ENCODE data around the gene UBE3C.

DNA sequence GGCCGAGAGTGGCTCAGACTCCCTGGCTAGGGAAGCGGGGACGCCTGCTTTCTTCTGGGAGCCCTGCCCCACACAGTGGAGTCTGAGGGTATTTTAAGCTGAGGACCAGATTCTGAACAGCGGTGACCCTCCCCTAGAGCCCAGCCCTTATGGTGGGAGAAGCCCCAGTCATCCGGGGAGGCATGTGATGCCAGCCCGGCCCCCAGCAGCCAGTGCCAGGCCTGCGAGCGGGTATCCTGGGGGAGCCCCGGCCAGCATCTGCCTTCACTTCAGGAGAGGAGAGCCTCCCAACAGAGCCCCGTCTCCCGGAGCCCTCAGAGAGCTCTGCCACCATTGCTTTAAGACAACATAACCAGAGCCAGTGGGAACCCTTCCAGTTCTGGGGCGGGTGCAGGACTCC, 156.6 kb downstream of the UBE3C start:
- TF ChIP-seq, protein P1, sequence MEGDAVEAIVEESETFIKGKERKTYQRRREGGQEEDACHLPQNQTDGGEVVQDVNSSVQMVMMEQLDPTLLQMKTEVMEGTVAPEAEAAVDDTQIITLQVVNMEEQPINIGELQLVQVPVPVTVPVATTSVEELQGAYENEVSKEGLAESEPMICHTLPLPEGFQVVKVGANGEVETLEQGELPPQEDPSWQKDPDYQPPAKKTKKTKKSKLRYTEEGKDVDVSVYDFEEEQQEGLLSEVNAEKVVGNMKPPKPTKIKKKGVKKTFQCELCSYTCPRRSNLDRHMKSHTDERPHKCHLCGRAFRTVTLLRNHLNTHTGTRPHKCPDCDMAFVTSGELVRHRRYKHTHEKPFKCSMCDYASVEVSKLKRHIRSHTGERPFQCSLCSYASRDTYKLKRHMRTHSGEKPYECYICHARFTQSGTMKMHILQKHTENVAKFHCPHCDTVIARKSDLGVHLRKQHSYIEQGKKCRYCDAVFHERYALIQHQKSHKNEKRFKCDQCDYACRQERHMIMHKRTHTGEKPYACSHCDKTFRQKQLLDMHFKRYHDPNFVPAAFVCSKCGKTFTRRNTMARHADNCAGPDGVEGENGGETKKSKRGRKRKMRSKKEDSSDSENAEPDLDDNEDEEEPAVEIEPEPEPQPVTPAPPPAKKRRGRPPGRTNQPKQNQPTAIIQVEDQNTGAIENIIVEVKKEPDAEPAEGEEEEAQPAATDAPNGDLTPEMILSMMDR (IDR thresholded peaks at IDR 0.05): no peak
- TF ChIP-seq POLR2AphosphoS5 (IDR thresholded peaks at IDR 0.05; ENCODE audit: low read depth, low read length): no peak
- no peak for TF ChIP-seq TCF7L2 (IDR thresholded peaks at IDR 0.05; ENCODE audit: low read depth, low read length)
- TF ChIP-seq, protein P2, sequence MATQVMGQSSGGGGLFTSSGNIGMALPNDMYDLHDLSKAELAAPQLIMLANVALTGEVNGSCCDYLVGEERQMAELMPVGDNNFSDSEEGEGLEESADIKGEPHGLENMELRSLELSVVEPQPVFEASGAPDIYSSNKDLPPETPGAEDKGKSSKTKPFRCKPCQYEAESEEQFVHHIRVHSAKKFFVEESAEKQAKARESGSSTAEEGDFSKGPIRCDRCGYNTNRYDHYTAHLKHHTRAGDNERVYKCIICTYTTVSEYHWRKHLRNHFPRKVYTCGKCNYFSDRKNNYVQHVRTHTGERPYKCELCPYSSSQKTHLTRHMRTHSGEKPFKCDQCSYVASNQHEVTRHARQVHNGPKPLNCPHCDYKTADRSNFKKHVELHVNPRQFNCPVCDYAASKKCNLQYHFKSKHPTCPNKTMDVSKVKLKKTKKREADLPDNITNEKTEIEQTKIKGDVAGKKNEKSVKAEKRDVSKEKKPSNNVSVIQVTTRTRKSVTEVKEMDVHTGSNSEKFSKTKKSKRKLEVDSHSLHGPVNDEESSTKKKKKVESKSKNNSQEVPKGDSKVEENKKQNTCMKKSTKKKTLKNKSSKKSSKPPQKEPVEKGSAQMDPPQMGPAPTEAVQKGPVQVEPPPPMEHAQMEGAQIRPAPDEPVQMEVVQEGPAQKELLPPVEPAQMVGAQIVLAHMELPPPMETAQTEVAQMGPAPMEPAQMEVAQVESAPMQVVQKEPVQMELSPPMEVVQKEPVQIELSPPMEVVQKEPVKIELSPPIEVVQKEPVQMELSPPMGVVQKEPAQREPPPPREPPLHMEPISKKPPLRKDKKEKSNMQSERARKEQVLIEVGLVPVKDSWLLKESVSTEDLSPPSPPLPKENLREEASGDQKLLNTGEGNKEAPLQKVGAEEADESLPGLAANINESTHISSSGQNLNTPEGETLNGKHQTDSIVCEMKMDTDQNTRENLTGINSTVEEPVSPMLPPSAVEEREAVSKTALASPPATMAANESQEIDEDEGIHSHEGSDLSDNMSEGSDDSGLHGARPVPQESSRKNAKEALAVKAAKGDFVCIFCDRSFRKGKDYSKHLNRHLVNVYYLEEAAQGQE (IDR thresholded peaks at IDR 0.05; ENCODE audit: insufficient read depth in 1 of 2, low read depth in 2 of 2, low read length in 1 of 2): no peak

All from Panc1 (cell line).